Caco-2 (cell line): ENCODE measurements around the gene RBP5. TPM values are rescaled to one million over a fixed set of nuclear protein-coding genes. Genes with fewer than 3 reads are reported as not detected.

Experiments used
- BruUV-seq: library from RNA; stranded (reverse); fragments of 400-500 nt; replicated peaks from 2 replicates; lab custom pipeline; 2021; lab: Mats Ljungman, UMichigan
- CTCF ChIA-PET: fragments of 300-600 bp; sonication (Branson Sonifier 250); formaldehyde crosslinking; loops from one replicate; lab custom pipeline; 2022; ENCODE audit warnings: antibody characterized with exemption; lab: Charles Lee
- POLR2A ChIA-PET: fragments of 300-600 bp; sonication (Branson Sonifier 250); formaldehyde crosslinking; loops from one replicate; lab custom pipeline; 2022; ENCODE audit warnings: antibody characterized with exemption; lab: Charles Lee
- DNase-seq, 2 experiments: peaks; one replicate each; pipeline versions ENCODE4 v3.0.0 to v3.0.0-alpha.2; 2020 to 2022
- H3K27me3 ChIP-seq: replicated peaks from 2 replicates; pipeline ENCODE4 v1.6.0; 2011; ENCODE audit warnings: low read length; ENCODE audit not compliant: control insufficient read depth, insufficient read depth
- H3K36me3 ChIP-seq: 2 replicates; pipeline ENCODE4 v1.5.1; 2011; ENCODE audit warnings: low read length; ENCODE audit not compliant: control insufficient read depth, insufficient read depth
- H3K4me1 ChIP-seq: fragments of 250-450 bp; sonication (Bioruptor Pico); 2 replicates; pipeline ENCODE4 v1.5.1; 2020; ENCODE audit warnings: mild to moderate bottlenecking
- H3K4me3 ChIP-seq: 2 replicates; pipeline ENCODE4 v1.5.1; 2011; ENCODE audit warnings: low read depth, mild to moderate bottlenecking, control low read depth, low read length
- H3K9me3 ChIP-seq: fragments of 250-450 bp; sonication (Bioruptor Pico); 2 replicates; pipeline ENCODE4 v1.5.1; 2020; ENCODE audit warnings: mild to moderate bottlenecking, moderate library complexity
- H3K27ac Mint-ChIP-seq: one replicate; pipeline ENCODE4 v1.8.0; 2022; ENCODE audit warnings: mixed read lengths; ENCODE audit not compliant: unreplicated experiment
- H3K27me3 Mint-ChIP-seq: one replicate; pipeline ENCODE4 v1.8.0; 2022; ENCODE audit warnings: mixed read lengths; ENCODE audit not compliant: insufficient read depth, unreplicated experiment
- H3K36me3 Mint-ChIP-seq: one replicate; pipeline ENCODE4 v1.8.0; 2022; ENCODE audit warnings: mild to moderate bottlenecking, mixed read lengths; ENCODE audit not compliant: insufficient read depth, unreplicated experiment
- H3K4me1 Mint-ChIP-seq: one replicate; pipeline ENCODE4 v1.8.0; 2022; ENCODE audit warnings: low read depth, mixed read lengths; ENCODE audit not compliant: unreplicated experiment
- H3K4me3 Mint-ChIP-seq: one replicate; pipeline ENCODE4 v1.8.0; 2022; ENCODE audit warnings: mild to moderate bottlenecking, moderate library complexity, mixed read lengths; ENCODE audit not compliant: unreplicated experiment
- H3K9me3 Mint-ChIP-seq: one replicate; pipeline ENCODE4 v1.8.0; 2022; ENCODE audit warnings: mixed read lengths; ENCODE audit not compliant: unreplicated experiment
- intact Hi-C: fragments of 100-400 bp; cut with micrococcal nuclease; formaldehyde crosslinking; loops from one replicate; pipeline ENCODE4 v1.10.0; 2022; ENCODE audit not compliant: unreplicated experiment
- total RNA-seq: library from RNA; stranded (reverse); gene quantifications from 2 replicates; pipeline ENCODE4 v1.2.3, GENCODE V29; 2022
- TF ChIP-seq, protein P1 (sequence below), 2 experiments: fragments of 200-600 bp in 1 of 2; IDR thresholded peaks; 1 replicate in 1 of 2; 2 replicates in 1 of 2; pipeline versions ENCODE4 v1.5.1 to v1.8.0; 2011 to 2022; ENCODE audit warnings: antibody characterized with exemption in 1 of 2, control low read depth in 1 of 2, inconsistent platforms in 1 of 2, low read depth in 1 of 2, low read length in 1 of 2, mild to moderate bottlenecking in 1 of 2, moderate library complexity in 1 of 2; ENCODE audit not compliant: insufficient read depth in 1 of 2, severe bottlenecking in 1 of 2, unreplicated experiment in 1 of 2

RBP5 gene
- total RNA-seq, 1 experiment from 2014 or later, result 1.8 TPM

DNA sequence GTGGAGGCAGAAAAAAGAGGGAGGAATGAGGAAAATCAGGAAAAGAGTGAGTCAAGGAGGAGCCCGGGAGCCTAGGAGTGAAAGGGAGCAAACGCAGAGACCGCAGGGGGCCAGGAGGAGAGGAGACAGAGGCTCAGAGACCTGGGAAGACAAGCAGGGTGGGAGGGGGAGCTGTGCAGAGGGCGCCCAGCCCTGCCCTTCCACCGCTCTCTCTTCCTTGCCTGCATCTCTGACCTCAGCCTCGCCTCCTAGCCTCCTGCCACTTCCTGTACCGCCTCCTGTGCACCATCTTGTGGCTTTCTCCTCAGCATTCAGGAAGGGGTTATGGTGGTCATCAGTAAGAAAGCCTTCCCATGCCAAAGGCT is 2.8 kb upstream of the RBP5 start:
- no peak for DNase-seq
- H3K36me3 ChIP-seq, result peaks cover 2% of the 10 kb centered on the region; the same call in 1 of the 2 replicates
- peaks cover 30% of the 10 kb centered on the region for H3K4me1 ChIP-seq
- no peaks in the 10 kb centered on the region for H3K27me3 ChIP-seq
- Mint-ChIP-seq H3K36me3 (peaks cover 27% of the 10 kb centered on the region), H3K27ac (no peak overlapping the region), H3K27me3 (no peaks in the 10 kb centered on the region), H3K4me1 (peaks cover 35% of the 10 kb centered on the region), H3K4me3 (peak overlapping the region; percentile 86), H3K9me3 (no peaks in the 10 kb centered on the region)
- no TSS peak for BruUV-seq
- peak overlapping the region; percentile 70 for H3K4me3 ChIP-seq
- ChIA-PET POLR2A (interaction anchor here (1.1 kb wide), 1 partner anchor 185 kb away, joined by 3 read pairs; no protein-coding TSS in a partner anchor), CTCF (interaction anchor here (1.4 kb wide), 1 partner anchor 22 kb away, joined by 5 read pairs; the partner anchor contains the start of gene C1RL)
- H3K9me3 ChIP-seq, result no peaks in the 10 kb centered on the region
- TF ChIP-seq, protein P1, sequence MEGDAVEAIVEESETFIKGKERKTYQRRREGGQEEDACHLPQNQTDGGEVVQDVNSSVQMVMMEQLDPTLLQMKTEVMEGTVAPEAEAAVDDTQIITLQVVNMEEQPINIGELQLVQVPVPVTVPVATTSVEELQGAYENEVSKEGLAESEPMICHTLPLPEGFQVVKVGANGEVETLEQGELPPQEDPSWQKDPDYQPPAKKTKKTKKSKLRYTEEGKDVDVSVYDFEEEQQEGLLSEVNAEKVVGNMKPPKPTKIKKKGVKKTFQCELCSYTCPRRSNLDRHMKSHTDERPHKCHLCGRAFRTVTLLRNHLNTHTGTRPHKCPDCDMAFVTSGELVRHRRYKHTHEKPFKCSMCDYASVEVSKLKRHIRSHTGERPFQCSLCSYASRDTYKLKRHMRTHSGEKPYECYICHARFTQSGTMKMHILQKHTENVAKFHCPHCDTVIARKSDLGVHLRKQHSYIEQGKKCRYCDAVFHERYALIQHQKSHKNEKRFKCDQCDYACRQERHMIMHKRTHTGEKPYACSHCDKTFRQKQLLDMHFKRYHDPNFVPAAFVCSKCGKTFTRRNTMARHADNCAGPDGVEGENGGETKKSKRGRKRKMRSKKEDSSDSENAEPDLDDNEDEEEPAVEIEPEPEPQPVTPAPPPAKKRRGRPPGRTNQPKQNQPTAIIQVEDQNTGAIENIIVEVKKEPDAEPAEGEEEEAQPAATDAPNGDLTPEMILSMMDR (IDR thresholded peaks at IDR 0.05; ENCODE audit: insufficient read depth in 1 of 2, low read depth in 1 of 2, low read length in 1 of 2, severe bottlenecking in 1 of 2, unreplicated experiment in 1 of 2), result no peak
- intact Hi-C loops, result no loop called here

DNA sequence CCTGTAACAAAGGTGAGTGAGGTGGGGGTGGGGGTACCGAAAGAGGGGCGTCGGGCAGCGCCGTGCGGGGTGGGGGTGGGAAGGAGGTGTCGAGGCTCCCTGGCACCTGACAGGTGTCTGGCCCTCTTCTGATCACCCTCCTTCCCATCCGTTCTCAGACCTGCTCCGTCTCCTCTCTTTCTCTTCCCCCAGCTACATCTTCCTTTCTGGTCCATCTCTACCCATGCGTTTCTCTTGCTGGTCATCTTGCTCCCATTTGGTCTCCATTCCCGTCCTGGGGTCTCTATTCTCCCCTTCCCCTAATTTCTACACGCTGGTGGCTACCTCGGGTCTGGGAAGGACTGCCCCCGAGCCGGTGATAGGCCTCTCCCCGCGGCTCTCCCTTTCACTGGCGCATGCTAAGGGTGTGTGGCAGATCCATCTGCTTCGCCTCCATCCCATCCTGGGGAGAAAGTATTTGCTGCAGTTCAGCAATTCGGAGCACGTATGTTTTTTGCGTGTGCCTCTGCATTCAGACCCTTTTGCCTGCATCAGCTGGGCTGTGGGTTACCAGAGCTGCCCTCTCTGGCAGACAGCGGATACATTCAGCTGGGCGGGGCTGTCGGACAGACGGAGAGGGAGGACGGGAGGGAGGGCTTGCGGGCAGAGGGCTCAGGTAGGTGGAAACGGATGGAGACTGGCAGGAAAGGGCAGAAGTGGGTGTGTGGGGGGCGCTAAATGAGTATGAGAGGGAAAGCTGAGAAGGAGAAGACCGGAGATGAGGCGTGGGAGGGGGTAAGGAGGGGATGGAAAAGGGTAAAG is 2.2 kb upstream of the RBP5 start:
- Histone ChIP-seq H3K9me3 (no peaks in the 10 kb centered on the region), H3K36me3 (peaks cover 2% of the 10 kb centered on the region; the same call in 1 of the 2 replicates), H3K4me1 (peaks cover 30% of the 10 kb centered on the region), H3K27me3 (no peaks in the 10 kb centered on the region), H3K4me3 (peak overlapping the region; percentile 70)
- TF ChIP-seq, protein P1 (IDR thresholded peaks at IDR 0.05; ENCODE audit: insufficient read depth in 1 of 2, low read depth in 1 of 2, low read length in 1 of 2, severe bottlenecking in 1 of 2, unreplicated experiment in 1 of 2), result no peak
- peaks cover 27% of the 10 kb centered on the region for H3K36me3 Mint-ChIP-seq
- peaks cover 35% of the 10 kb centered on the region for H3K4me1 Mint-ChIP-seq
- BruUV-seq, result TSS peak; percentile 7
- H3K4me3 Mint-ChIP-seq, result peak overlapping the region; percentile 86
- POLR2A ChIA-PET, result interaction anchor here (0.7 to 1.1 kb wide), 3 partner anchors 22 to 185 kb away, joined by 3 read pairs; partner anchors contain the start of gene C1RL
- peak overlapping the region; percentile 79 for H3K27ac Mint-ChIP-seq
- no peaks in the 10 kb centered on the region for H3K27me3 Mint-ChIP-seq
- DNase-seq, result peak; percentile 69 to 75
- CTCF ChIA-PET, result interaction anchor here (1.0 to 1.4 kb wide), 2 partner anchors 14 to 22 kb away, joined by 3 to 5 read pairs; partner anchors contain the start of gene C1RL
- intact Hi-C loops, result no loop called here
- no peaks in the 10 kb centered on the region for H3K9me3 Mint-ChIP-seq

DNA sequence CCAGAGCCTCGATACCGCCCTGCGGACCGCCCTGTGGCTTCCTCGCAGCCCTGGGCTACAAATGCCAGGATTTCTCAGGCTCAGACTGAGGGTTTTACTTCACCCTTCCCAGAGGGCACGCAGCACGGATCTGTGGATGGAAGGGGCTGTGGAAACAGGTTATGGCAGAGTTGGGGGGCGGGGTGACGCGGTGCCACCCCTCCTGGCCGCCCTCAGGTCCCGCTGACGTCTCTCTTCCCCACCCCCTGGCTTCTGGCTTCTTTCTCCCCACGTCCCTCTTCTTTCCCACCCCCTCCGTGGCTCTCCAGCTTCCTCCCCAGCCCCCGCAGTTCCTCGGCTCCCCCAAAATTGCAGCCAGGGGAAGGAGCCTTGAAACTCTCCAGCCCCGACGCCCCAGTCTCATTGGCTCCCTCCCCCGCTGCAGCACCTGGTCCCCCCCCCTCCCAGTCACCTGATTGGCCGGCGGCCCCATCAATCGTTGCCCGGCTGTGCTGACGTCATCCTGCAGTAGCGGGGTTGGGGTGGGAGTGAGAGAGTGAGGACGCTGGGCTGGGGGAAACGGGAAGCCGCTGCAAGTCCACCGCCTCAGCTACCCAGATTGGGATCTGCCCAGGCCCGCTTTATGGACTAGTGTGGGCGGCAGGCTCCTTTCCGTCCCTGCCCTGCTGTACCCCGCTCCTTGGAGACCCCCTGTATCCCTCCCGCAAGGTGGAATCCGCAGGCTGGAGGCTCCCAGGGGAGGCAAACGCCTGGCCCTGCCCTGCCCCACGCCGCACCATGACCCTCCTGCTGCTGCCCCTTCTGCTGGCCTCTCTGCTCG is 1.4 kb upstream of the RBP5 start, which contains the start of gene CLSTN3:
CLSTN3 (plus strand) TSS at position 500 of the 820 bp plus-strand sequence; CDS start at position 778, 278 bp downstream.
- intact Hi-C loops, result loop anchor here (1.0 kb wide), 1 partner anchor 22 kb away; no protein-coding TSS in a partner anchor
- Mint-ChIP-seq H3K27me3 (no peaks in the 10 kb centered on the region), H3K4me3 (peak within 1 kb of the TSS; percentile 86), H3K27ac (peak within 1 kb of the TSS; percentile 79), H3K36me3 (peaks cover 27% of the 10 kb centered on the region), H3K4me1 (peaks cover 35% of the 10 kb centered on the region), H3K9me3 (no peaks in the 10 kb centered on the region)
- Histone ChIP-seq H3K4me3 (peak within 1 kb of the TSS; percentile 70), H3K27me3 (no peaks in the 10 kb centered on the region), H3K4me1 (peaks cover 30% of the 10 kb centered on the region), H3K36me3 (peaks cover 2% of the 10 kb centered on the region; the same call in 1 of the 2 replicates), H3K9me3 (no peaks in the 10 kb centered on the region)
- no TSS peak for BruUV-seq
- ChIA-PET POLR2A (interaction anchor here (0.8 to 0.9 kb wide), 2 partner anchors 21 to 187 kb away, joined by 3 read pairs; partner anchors contain the start of genes C1RL and RNU7-1), CTCF (interaction anchor here (1.0 to 1.4 kb wide), 2 partner anchors 15 to 21 kb away, joined by 3 to 5 read pairs; partner anchors contain the start of gene C1RL)
- DNase-seq, result peak; percentile 94 to 95
- TF ChIP-seq, protein P1 (IDR thresholded peaks at IDR 0.05; ENCODE audit: insufficient read depth in 1 of 2, low read depth in 1 of 2, low read length in 1 of 2, severe bottlenecking in 1 of 2, unreplicated experiment in 1 of 2), result no peak
